Tibial artery (tissue), 4 donors: ENCODE data around the gene CBX4.

Experiments used
- DNase-seq, 2 donors: peaks; one replicate each; pipeline ENCODE4 v3.0.0-alpha.2; 2019
- H3K27ac ChIP-seq, 2 donors: fragments of 200-600 bp; sonication (generic) in 1 of 2; 1 replicate in 1 of 2; 2 replicates in 1 of 2; pipeline ENCODE4 v1.5.1; 2018 to 2019; ENCODE audit warnings: mild to moderate bottlenecking in 1 of 2
- H3K27me3 ChIP-seq, 2 donors: fragments of 200-600 bp; sonication (generic) in 1 of 2; one replicate each; pipeline versions ENCODE4 v1.5.1 to v1.6.0; 2016 to 2019
- H3K36me3 ChIP-seq, 3 donors: fragments of 200-600 bp; sonication (generic) in 2 of 3; one replicate each; pipeline ENCODE4 v1.5.1; 2016 to 2019; ENCODE audit warnings: mild to moderate bottlenecking in 2 of 3
- H3K4me1 ChIP-seq, 4 donors: fragments of 200-600 bp; sonication (generic) in 2 of 4; 1 replicate in 3 of 4; 2 replicates in 1 of 4; pipeline ENCODE4 v1.5.1; 2016 to 2019
- H3K4me3 ChIP-seq, 2 donors: fragments of 200-600 bp; sonication (generic) in 1 of 2; 1 replicate in 1 of 2; 2 replicates in 1 of 2; pipeline ENCODE4 v1.5.1; 2018 to 2019; ENCODE audit warnings: mild to moderate bottlenecking in 2 of 2
- H3K9me3 ChIP-seq, 3 donors: fragments of 200-600 bp; sonication (generic) in 1 of 3; one replicate each; pipeline ENCODE4 v1.5.1; 2016 to 2019
- CTCF ChIP-seq, 2 experiments: fragments of 200-600 bp in 1 of 2; fragments of 450-650 bp in 1 of 2; IDR thresholded peaks; one replicate each; pipeline ENCODE4 v1.5.1; 2017 to 2019; ENCODE audit warnings: antibody characterized with exemption in 2 of 2, mild to moderate bottlenecking in 1 of 2, moderate library complexity in 1 of 2
- intact Hi-C: fragments of 100-400 bp; cut with DNase I; formaldehyde crosslinking; loops from one replicate; pipeline ENCODE4 v1.15.0; 2023; ENCODE audit warnings: low total_unique reads

Gene CBX4

DNA sequence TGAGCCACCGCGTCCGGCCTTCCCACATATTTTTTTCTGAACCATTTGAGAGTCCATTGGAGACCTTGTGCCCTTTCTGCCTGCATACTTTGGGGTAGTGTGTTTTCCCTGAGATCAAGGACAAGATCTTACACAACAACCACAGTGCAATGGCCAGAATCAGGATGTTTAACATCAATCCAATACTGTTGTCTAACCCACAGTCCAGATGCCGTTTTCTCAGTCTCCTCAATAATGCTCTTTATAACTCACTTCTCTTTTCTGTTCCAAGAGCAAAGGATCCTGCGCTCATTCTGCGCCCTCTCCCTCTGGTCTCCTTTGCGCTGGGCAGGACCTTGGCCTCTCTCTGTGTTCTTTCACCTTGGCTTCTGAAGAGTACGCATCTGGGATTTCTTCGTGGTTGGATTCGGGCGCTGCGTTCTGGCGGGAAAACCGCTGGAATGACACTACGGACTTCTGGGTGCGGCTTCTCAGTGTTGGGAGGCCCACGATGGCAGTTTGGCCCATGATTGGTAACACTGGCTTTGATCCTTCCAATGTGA is 16.6 kb downstream of the CBX4 start:
- no peak overlapping the region for H3K27ac ChIP-seq
- no peak for DNase-seq
- no peaks in the 10 kb centered on the region for H3K9me3 ChIP-seq
- no peaks in the 10 kb centered on the region for H3K36me3 ChIP-seq
- intact Hi-C loops = no loop called here
- TF ChIP-seq CTCF (IDR thresholded peaks at IDR 0.05) = no peak
- no peaks in the 10 kb centered on the region for H3K4me1 ChIP-seq
- H3K4me3 ChIP-seq = no peak overlapping the region
- peaks cover 0 to 44% of the 10 kb centered on the region in 2 donors for H3K27me3 ChIP-seq

DNA sequence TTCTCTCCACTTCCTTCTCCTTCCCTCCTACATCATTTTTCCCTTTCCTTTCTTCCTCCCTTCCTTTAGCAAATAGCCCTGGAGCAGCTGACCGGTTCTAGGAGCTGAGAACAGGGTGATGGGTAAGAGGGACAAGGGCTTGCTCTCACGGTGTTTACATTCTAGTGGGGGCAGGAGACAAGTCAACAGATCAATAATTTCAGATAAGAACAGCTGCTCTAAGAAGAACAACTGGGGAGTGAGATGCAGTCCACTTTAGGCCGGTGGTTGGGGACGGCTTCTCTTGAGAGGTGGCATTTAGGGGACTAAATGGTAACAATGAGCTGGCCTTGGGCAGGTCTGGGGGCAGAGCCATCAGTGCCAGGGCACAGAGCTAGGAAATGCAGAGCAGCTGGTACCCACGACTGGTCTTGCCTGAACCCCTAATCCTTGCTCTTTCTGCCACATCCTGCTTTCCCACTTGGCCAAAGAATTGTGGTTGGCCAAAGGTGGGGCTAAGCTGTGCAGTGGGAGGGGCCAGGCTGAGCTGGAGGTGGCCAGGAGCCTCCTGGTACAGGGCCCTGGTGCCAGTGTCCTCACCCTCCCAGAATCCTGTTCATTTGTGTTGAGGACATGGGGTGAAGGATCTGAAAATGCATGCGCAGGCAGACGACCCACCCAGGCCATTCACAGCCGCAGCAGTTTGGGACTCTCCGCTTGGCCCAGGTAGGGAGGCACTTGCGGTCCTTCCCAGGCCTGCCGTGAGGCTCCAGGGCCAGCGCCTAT is 17.7 kb downstream of the CBX4 start:
- no peak overlapping the region for H3K4me3 ChIP-seq
- no peaks in the 10 kb centered on the region for H3K36me3 ChIP-seq
- intact Hi-C loops = no loop called here

DNA sequence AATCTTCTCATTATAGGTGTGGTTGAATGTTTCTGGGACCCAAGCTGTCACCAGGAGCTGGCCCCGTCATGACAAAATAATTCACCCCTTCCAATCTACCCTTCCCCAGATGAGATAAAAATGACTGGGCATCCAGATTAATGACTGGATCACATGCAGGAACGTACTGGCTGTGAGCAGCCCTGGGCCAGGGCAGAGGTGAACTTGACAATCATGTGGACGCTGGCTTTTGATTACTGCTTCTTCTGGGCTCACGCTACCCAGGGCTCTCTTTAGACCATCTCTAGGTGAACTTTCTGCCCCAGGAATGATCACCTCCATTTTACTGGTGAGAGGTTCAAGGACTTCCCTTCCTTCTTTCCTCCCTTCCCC is 18.3 kb downstream of the CBX4 start:
- intact Hi-C loops = no loop called here
- no peaks in the 10 kb centered on the region for H3K4me1 ChIP-seq
- TF ChIP-seq CTCF (IDR thresholded peaks at IDR 0.05) = no peak
- no peak overlapping the region for H3K27ac ChIP-seq
- no peaks in the 10 kb centered on the region for H3K36me3 ChIP-seq
- DNase-seq = no peak
- no peaks in the 10 kb centered on the region for H3K9me3 ChIP-seq
- H3K4me3 ChIP-seq = no peak overlapping the region
- H3K27me3 ChIP-seq = peaks cover 0 to 52% of the 10 kb centered on the region in 2 donors

More for the DNA sequence above, 17.7 kb downstream of the CBX4 start:
- H3K27ac ChIP-seq = no peak overlapping the region
- no peak for DNase-seq
- TF ChIP-seq CTCF (IDR thresholded peaks at IDR 0.05) = no peak
- H3K27me3 ChIP-seq = peaks cover 0 to 52% of the 10 kb centered on the region in 2 donors
- H3K9me3 ChIP-seq = no peaks in the 10 kb centered on the region
- no peaks in the 10 kb centered on the region for H3K4me1 ChIP-seq

DNA sequence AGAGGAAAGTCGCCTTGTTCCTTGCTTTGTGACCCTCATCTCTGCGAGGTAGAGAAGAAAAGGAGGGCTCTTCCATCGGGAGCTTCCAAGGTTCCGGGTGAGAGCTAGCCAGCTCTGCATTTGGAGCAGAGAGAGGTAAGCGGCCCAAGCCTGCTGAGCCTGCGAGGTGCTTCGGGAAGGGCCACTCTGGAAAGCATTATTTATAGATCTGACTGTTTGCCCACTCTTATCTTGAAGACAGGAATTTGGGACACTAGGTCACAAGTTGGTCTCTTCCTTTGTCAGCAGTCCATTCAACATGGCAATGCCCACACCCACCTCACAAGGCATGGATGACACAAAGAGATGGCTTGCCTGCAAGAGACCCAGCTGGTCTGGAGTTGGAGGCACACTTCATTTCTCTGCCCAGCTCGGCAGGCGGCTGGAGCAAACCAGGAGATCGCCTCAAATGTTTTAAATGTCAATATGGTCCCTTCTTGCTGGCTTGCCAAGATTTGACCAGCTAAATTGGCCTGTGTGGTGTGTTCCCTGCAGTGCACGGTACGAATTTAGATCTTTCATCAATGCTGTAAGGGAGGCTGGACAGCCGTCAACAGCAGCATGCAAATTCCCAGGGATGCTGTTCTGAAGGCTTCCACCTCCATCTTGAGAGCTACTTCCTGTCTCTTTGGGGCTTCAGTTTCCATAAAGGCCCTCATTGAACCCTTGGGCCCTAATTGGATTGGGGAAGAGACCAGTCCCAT is 19.5 kb downstream of the CBX4 start:
- Histone ChIP-seq H3K9me3 (no peaks in the 10 kb centered on the region), H3K4me1 (peaks cover 0 to 11% (median 8%) of the 10 kb centered on the region in 4 donors), H3K27ac (no peak overlapping the region), H3K36me3 (no peaks in the 10 kb centered on the region), H3K4me3 (no peak overlapping the region), H3K27me3 (peaks cover 6 to 54% of the 10 kb centered on the region in 2 donors)
- DNase-seq = no peak
- intact Hi-C loops = no loop called here
- no peak for TF ChIP-seq CTCF (IDR thresholded peaks at IDR 0.05)

GRCh38 chr17:79819085-79819484 is 20.2 kb downstream of the CBX4 start:
- TF ChIP-seq CTCF (IDR thresholded peaks at IDR 0.05) = no peak
- Histone ChIP-seq H3K27ac (no peak overlapping the region), H3K4me3 (no peak overlapping the region), H3K4me1 (peaks cover 0 to 16% (median 13%) of the 10 kb centered on the region in 4 donors), H3K27me3 (peaks cover 6 to 56% of the 10 kb centered on the region in 2 donors), H3K36me3 (no peaks in the 10 kb centered on the region), H3K9me3 (no peaks in the 10 kb centered on the region)
- no peak for DNase-seq
- intact Hi-C loops = no loop called here
